ENCODE data around the gene GRID1. TPM values are rescaled to one million over a fixed set of nuclear protein-coding genes. Genes with fewer than 3 reads are reported as not detected.

GRID1 gene
- total RNA-seq, 1 experiment from 2014 or later: 5.6 TPM

GRCh38 chr10:86188326-86188725 is 178.3 kb downstream of the GRID1 start:
- ATAC-seq: no peak
- CTCF ChIA-PET: no interaction called here
- Histone ChIP-seq H3K4me2 (ENCODE audit: low read length) (no peak overlapping the region), H3K27me3 (ENCODE audit: insufficient read depth, low read length) (no peaks in the 10 kb centered on the region), H2AFZ (ENCODE audit: low read depth, low read length, poor library complexity, severe bottlenecking) (no peak overlapping the region), H3K9me3 (ENCODE audit: control insufficient read depth in 1 of 2, insufficient read depth in 1 of 2, low read depth in 1 of 2, low read length in 2 of 2) (no peaks in the 10 kb centered on the region), H3K9me2 (ENCODE audit: insufficient read depth) (no peaks in the 10 kb centered on the region), H3K9ac (ENCODE audit: low read length) (no peak overlapping the region), H3K4me3 (replicated peaks in 1 of 2; ENCODE audit: low read depth in 1 of 2, low read length in 2 of 2) (no peak overlapping the region), H3K4me1 (ENCODE audit: control insufficient read depth in 1 of 2, insufficient read depth in 2 of 2, low read length in 2 of 2) (0 out of 4 replicates have a peak, but pooled peaks cover 0 to 3% of the 10 kb centered on the region in 2 experiments), H3K36me3 (ENCODE audit: control insufficient read depth in 1 of 2, insufficient read depth in 2 of 2, low read length in 2 of 2) (no peaks in the 10 kb centered on the region), H3K27ac (ENCODE audit: low read depth, low read length) (no peak overlapping the region), H3K79me2 (ENCODE audit: insufficient read depth, low read length) (no peaks in the 10 kb centered on the region), H4K20me1 (ENCODE audit: insufficient read depth) (no peaks in the 10 kb centered on the region)
- BruUV-seq (replicated peaks): no TSS peak
- POLR2A ChIA-PET: no interaction called here
- DNase-seq (ENCODE audit: low read depth, low spot score): no peak
- RAD21 ChIA-PET (ENCODE audit: low non-redundant PET in 1 of 2, low total read pairs in 2 of 2, uncharacterized antibody in 2 of 2, unreplicated experiment in 2 of 2): no interaction called here
- intact Hi-C loops (cut with micrococcal nuclease): no loop called here
- TF ChIP-seq MAX (IDR thresholded peaks at IDR 0.05): no peak
- no peak for TF ChIP-seq EGR1 (IDR thresholded peaks at IDR 0.05; ENCODE audit: low read depth)
- TF ChIP-seq YY1 (IDR thresholded peaks at IDR 0.05; ENCODE audit: extremely low read depth, insufficient replicate concordance, low read depth, low read length): no peak
- no peak for TF ChIP-seq TCF7L2 (IDR thresholded peaks at IDR 0.05; ENCODE audit: borderline replicate concordance, extremely low read depth, insufficient read depth, insufficient read length)
- TF ChIP-seq REST (IDR thresholded peaks at IDR 0.05; ENCODE audit: low read depth): no peak
- no peak for TF ChIP-seq ZFX (IDR thresholded peaks at IDR 0.05)
- TF ChIP-seq JUND (IDR thresholded peaks at IDR 0.05): no peak
- TF ChIP-seq SIN3A (IDR thresholded peaks at IDR 0.05; ENCODE audit: low read depth): no peak
- TF ChIP-seq SP1 (IDR thresholded peaks at IDR 0.05; ENCODE audit: low read depth): no peak
- TF ChIP-seq, protein P1, sequence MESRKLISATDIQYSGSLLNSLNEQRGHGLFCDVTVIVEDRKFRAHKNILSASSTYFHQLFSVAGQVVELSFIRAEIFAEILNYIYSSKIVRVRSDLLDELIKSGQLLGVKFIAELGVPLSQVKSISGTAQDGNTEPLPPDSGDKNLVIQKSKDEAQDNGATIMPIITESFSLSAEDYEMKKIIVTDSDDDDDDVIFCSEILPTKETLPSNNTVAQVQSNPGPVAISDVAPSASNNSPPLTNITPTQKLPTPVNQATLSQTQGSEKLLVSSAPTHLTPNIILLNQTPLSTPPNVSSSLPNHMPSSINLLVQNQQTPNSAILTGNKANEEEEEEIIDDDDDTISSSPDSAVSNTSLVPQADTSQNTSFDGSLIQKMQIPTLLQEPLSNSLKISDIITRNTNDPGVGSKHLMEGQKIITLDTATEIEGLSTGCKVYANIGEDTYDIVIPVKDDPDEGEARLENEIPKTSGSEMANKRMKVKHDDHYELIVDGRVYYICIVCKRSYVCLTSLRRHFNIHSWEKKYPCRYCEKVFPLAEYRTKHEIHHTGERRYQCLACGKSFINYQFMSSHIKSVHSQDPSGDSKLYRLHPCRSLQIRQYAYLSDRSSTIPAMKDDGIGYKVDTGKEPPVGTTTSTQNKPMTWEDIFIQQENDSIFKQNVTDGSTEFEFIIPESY (IDR thresholded peaks at IDR 0.05; ENCODE audit: extremely low read depth, insufficient replicate concordance, low read length): no peak
- TF ChIP-seq FOSL1 (IDR thresholded peaks at IDR 0.05; ENCODE audit: low read depth): no peak
- TF ChIP-seq, protein P2, sequence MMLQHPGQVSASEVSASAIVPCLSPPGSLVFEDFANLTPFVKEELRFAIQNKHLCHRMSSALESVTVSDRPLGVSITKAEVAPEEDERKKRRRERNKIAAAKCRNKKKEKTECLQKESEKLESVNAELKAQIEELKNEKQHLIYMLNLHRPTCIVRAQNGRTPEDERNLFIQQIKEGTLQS (IDR thresholded peaks at IDR 0.05): no peak
- TF ChIP-seq CBX3 (IDR thresholded peaks at IDR 0.05; ENCODE audit: low read depth): no peak
- TF ChIP-seq ELF1 (IDR thresholded peaks at IDR 0.05; ENCODE audit: borderline replicate concordance, low read depth): no peak
- TF ChIP-seq CEBPB (IDR thresholded peaks at IDR 0.05; ENCODE audit: low read depth): no peak
- TF ChIP-seq EZH2phosphoT487 (IDR thresholded peaks at IDR 0.05; ENCODE audit: borderline replicate concordance): no peak
- TF ChIP-seq, protein P3, sequence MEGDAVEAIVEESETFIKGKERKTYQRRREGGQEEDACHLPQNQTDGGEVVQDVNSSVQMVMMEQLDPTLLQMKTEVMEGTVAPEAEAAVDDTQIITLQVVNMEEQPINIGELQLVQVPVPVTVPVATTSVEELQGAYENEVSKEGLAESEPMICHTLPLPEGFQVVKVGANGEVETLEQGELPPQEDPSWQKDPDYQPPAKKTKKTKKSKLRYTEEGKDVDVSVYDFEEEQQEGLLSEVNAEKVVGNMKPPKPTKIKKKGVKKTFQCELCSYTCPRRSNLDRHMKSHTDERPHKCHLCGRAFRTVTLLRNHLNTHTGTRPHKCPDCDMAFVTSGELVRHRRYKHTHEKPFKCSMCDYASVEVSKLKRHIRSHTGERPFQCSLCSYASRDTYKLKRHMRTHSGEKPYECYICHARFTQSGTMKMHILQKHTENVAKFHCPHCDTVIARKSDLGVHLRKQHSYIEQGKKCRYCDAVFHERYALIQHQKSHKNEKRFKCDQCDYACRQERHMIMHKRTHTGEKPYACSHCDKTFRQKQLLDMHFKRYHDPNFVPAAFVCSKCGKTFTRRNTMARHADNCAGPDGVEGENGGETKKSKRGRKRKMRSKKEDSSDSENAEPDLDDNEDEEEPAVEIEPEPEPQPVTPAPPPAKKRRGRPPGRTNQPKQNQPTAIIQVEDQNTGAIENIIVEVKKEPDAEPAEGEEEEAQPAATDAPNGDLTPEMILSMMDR (IDR thresholded peaks at IDR 0.05 in 2 of 3, conservative IDR thresholded peaks at IDR 0.05 in 1 of 3; ENCODE audit: borderline replicate concordance in 1 of 3, insufficient read depth in 1 of 3, low read depth in 2 of 3, low read length in 2 of 3): no peak
- no peak for TF ChIP-seq ZNF274 (IDR thresholded peaks at IDR 0.05; ENCODE audit: low read depth, low read length)

Measured in HCT116 (cell line).